GM23248 (cell line): ENCODE data around the gene AKAP13.

Experiments
- EZH2 ChIP-seq: fragments of 200-600 bp; sonication (generic); IDR thresholded peaks from 2 replicates; pipeline ENCODE4 v1.6.1; 2018; ENCODE audit warnings: antibody characterized with exemption, mild to moderate bottlenecking; ENCODE audit not compliant: insufficient read depth, poor library complexity, severe bottlenecking
- EZH2phosphoT487 ChIP-seq: fragments of 200-600 bp; sonication (generic); IDR thresholded peaks from 2 replicates; pipeline ENCODE4 v1.6.1; 2018; ENCODE audit warnings: antibody characterized with exemption, moderate library complexity, mild to moderate bottlenecking, low read depth; ENCODE audit not compliant: insufficient read depth

GRCh38 chr15:85771271-85771670, 390.9 kb downstream of the AKAP13 start:
- TF ChIP-seq EZH2 = no peak
- no peak for TF ChIP-seq EZH2phosphoT487
